GM21381 (cell line): Measurements from ENCODE around the gene NBEA.

Experiments used
- ATAC-seq: cut with Tn5 transposase; IDR thresholded peaks from one replicate; pipeline ENCODE4 v1.9.1; 2021; ENCODE audit warnings: mild to moderate bottlenecking, moderate library complexity; ENCODE audit not compliant: unreplicated experiment

The NBEA gene

GRCh38 chr13:35554972-35555623 is 613.0 kb downstream of the NBEA start:
- no peak for ATAC-seq

DNA sequence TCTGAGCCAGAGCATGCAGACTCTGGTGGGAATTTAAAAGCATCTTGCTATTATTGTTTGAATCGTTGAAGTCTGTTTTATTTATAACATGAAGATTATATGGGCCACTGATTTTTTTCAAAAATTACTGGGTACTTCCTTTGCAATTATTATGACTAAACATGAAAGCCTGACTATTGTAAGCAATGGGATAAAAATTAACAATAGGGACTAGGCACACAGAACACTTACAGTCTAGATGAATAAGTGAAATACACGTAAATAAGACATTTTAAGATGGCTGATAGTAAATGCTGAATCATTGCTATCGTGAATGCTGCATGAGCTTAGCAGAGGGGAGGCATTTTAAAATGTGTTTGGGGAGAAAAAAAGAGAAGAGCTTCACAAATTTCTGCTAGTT is 615.4 kb downstream of the NBEA start:
- no peak for ATAC-seq

DNA sequence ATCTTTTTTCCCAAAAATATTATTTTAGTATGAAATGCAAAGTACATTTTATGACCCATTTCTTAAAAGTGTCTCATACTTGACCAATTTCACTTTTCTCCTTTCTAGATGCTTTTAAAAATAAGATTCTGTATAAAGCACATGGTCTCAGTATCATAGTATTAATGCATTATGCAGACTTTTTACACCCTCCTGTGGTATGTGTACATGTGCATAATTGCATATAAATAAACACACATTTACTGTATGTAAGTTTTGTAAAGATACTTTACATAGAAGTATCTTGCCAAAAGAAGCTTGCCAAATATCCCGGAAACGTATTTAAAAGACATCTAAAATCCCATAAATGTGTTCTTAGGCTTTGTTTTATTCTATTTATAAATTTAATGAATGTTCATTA is 619.5 kb downstream of the NBEA start:
- no peak for ATAC-seq

DNA sequence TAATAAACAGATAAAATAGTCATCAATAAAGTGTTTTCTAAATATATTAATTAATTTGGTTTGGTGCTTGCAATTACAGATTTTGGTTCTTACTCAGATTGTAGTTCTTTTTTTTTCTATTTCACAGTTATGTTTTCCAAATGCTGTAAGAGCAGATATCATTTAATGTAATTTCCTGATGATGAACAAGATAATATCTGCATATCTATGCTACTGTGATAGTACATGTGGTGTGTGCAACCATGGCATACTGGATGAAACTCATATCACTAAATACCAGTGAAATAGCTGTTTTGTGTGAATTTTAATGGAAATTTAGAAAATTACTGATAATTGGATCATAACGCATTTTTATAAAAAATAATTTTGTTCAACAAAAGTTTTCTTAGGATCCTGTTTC is 623.2 kb downstream of the NBEA start:
- ATAC-seq = no peak

DNA sequence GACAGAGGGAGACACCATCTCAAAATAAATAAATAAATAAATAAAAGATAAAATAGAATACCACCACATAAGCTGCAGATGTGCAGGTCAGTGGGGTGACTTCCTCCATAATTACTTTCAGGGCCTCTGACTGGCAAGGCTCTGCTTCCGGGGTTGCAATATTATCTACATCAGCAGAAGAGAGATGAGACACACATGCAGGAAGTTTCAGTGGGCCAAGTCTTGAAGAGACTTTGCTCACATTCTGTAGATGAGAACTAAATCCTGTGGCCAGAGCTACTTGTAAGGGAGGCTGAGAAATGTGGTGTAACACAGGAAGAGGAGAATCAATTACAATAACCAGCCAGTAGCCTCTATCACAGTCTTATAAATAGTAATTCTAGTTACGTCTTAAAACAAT is 624.3 kb downstream of the NBEA start:
- ATAC-seq = no peak

DNA sequence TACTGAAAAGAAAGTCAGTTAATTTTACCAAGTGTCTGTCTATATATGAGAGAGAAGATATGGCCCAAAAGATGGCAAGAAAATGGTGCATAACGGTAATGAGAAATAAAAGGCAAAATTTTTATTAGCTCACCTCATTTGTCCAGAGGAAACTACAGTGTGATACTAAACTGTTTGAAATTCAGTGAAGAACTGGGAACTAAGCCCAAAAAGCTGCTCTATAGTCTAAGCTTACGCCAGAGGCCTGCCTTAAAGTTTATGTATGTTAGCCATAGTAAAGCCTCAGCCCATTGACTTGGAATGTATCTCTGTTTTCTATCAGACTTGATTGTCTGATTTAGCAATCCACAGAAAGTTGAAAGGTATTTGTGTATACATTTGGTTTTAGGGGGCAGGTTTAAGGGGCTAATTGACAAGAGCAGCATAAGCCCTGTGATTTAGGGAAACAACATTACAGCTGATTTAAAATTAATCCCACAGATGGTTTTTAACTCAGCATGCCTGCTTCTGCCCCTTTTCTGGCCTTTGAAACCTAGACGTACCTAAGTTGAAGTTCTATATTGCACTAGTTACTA is 625.4 kb downstream of the NBEA start:
- no peak for ATAC-seq

DNA sequence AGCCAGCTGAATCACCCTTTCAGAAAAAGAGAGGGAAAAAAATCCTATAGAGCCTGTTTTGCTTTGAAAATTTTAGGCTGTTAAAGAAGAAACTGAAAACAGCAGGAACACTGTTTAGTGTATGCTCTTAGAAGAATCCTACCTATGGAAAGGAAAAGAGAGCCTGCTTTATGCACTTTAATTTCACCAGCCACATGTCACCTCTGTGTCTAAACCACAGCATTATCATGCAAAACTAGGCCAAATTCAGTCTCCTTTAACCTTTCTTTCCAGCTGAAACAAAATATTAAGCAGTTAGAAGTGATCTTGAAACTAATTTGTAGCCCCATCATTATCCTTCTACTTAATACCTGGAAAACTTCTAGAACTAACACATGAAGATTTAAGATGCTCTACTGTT is 631.6 kb downstream of the NBEA start:
- no peak for ATAC-seq

- ATAC-seq = no peak
Measured at GRCh38 chr13:35592457-35592856, 650.4 kb downstream of the NBEA start.

DNA sequence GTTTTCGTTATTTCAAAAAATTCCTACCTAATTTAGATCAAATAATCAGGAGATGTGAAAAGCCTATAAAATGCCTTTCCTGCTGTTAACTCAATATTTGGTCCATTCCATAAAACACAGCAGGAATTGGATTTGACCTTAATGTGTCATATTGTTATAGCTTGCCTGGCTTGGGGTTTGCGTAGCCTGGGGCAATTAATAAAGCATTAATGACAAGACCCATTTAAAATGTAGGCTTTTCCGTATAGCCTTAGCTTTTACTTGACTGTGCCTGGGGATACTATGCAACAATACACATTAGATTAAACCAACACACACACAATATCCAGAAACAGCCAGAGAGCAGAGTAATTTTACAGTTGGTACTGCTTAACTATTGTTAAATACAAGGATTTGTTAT is 651.6 kb downstream of the NBEA start:
- ATAC-seq = no peak

- ATAC-seq = no peak
Measured at GRCh38 chr13:35594096-35594495, 652.0 kb downstream of the NBEA start.

- ATAC-seq = no peak
Measured at GRCh38 chr13:35595181-35595580, 653.1 kb downstream of the NBEA start.

- no peak for ATAC-seq
Measured at GRCh38 chr13:35596321-35597030, 654.4 kb downstream of the NBEA start.

GRCh38 chr13:35597451-35597850 is 655.4 kb downstream of the NBEA start:
- no peak for ATAC-seq

- no peak for ATAC-seq
Measured at GRCh38 chr13:35598233-35598632, 656.2 kb downstream of the NBEA start.

DNA sequence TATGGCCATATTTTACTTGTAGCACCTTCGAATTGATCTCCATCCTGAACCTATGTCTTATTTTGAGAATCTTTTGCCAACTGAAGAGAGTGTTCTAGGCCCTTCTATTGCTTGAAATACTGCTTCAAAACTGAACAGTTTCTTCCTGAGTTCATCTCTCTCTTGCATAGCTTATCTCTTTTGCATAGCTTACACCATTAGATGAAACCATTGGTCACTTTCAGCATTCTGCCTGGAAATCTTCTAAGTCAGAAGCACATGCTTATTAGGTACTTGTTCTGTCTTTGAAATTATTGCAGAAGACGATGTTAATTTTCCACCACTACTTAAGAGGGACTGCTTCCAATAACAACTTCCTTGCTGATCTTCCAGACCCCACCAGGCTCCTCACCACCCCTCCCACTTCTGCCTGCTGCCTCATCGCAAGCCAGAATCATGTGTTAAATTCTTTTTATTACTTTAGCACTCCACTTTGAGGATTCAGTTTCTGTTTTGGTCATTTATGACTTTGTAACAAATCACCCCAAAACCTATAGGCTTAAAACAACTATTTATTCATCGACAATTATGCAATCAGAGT is 656.8 kb downstream of the NBEA start:
- no peak for ATAC-seq

GRCh38 chr13:35599384-35599783 is 657.3 kb downstream of the NBEA start:
- ATAC-seq = no peak

GRCh38 chr13:35600137-35600536 is 658.1 kb downstream of the NBEA start:
- no peak for ATAC-seq

- ATAC-seq = no peak
Measured at GRCh38 chr13:35603593-35604285, 661.7 kb downstream of the NBEA start.

DNA sequence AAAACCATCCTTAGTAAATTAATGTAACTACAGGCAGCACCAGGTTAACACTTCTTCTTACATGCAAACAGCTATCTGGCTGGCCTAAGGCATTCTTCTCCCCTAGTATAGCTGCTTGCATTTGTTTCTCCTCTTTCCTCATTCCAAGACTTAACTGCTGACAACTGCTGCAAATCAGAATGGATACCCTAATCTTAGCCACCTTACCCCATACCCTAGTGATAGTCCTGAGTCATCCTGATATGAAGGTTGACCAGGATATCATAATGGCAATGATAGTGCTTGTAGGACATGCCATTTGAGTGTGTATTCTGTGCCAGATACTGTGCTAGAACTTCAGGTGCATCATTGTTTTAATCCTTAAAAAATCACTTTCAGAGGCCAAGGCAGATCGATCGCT is 672.6 kb downstream of the NBEA start:
- no peak for ATAC-seq

GRCh38 chr13:35617420-35617819 is 675.4 kb downstream of the NBEA start:
- no peak for ATAC-seq

- ATAC-seq = no peak
Measured at GRCh38 chr13:35618565-35619083, 676.6 kb downstream of the NBEA start.
